ENCODE measurements around the gene NDUFB8. TPM values are rescaled to one million over a fixed set of nuclear protein-coding genes. Genes with fewer than 3 reads are reported as not detected.
A peak's percentile ranks its signal among the peaks of the same experiment; 100 is the strongest.

Gene NDUFB8
- total RNA-seq, 1 experiment from 2014 or later = 194 TPM

GRCh38 chr10:100524206-100524605 is 5.5 kb downstream of the NDUFB8 start:
- no peak overlapping the region for H3K27ac Mint-ChIP-seq (ENCODE audit: low read depth, unreplicated experiment)
- H3K9me3 Mint-ChIP-seq (ENCODE audit: unreplicated experiment) = no peaks in the 10 kb centered on the region
- H3K4me1 Mint-ChIP-seq (ENCODE audit: insufficient read depth, unreplicated experiment) = peaks cover 6% of the 10 kb centered on the region
- ChIA-PET CTCF (interaction anchor here (0.5 to 3.6 kb wide), 6 partner anchors 11 to 1871 kb away, joined by 3 to 24 read pairs (median 4); partner anchors contain the start of genes HIF1AN and NFKB2), POLR2A (interaction anchor here (0.7 kb wide), 1 partner anchor 11 kb away, joined by 3 read pairs; the partner anchor contains the start of gene HIF1AN)
- DNase-seq (ENCODE audit: unreplicated experiment) = no peak
- peaks cover 41% of the 10 kb centered on the region for H3K36me3 Mint-ChIP-seq (ENCODE audit: insufficient read depth, unreplicated experiment)
- no peaks in the 10 kb centered on the region for H3K27me3 Mint-ChIP-seq (ENCODE audit: insufficient read depth, unreplicated experiment)
- no peak overlapping the region for H3K4me3 Mint-ChIP-seq (ENCODE audit: unreplicated experiment)
- no TSS peak for BruUV-seq (replicated peaks)
- TF ChIP-seq CTCF (IDR thresholded peaks at IDR 0.05; ENCODE audit: unreplicated experiment) = no peak
- intact Hi-C loops (cut with micrococcal nuclease) = no loop called here

- no peak for TF ChIP-seq CTCF (IDR thresholded peaks at IDR 0.05; ENCODE audit: unreplicated experiment)
- ChIA-PET POLR2A (interaction anchor here (1.5 kb wide), 1 partner anchor 13 kb away, joined by 10 read pairs; the partner anchor contains the start of gene HIF1AN), CTCF (interaction anchor here (0.5 to 1.3 kb wide), 8 partner anchors 10 to 491 kb away, joined by 3 to 8 read pairs (median 3); no protein-coding TSS in a partner anchor)
- no peak for DNase-seq (ENCODE audit: unreplicated experiment)
- Mint-ChIP-seq H3K36me3 (ENCODE audit: insufficient read depth, unreplicated experiment) (peaks cover 41% of the 10 kb centered on the region), H3K4me3 (ENCODE audit: unreplicated experiment) (no peak overlapping the region), H3K27me3 (ENCODE audit: insufficient read depth, unreplicated experiment) (no peaks in the 10 kb centered on the region), H3K9me3 (ENCODE audit: unreplicated experiment) (no peaks in the 10 kb centered on the region), H3K4me1 (ENCODE audit: insufficient read depth, unreplicated experiment) (no peaks in the 10 kb centered on the region), H3K27ac (ENCODE audit: low read depth, unreplicated experiment) (no peak overlapping the region)
- no TSS peak for BruUV-seq (replicated peaks)
- intact Hi-C loops (cut with micrococcal nuclease) = no loop called here
Observed at GRCh38 chr10:100522945-100523344, 6.7 kb downstream of the NDUFB8 start.

- BruUV-seq (replicated peaks) = no TSS peak
- intact Hi-C loops (cut with micrococcal nuclease) = no loop called here
- Mint-ChIP-seq H3K27me3 (ENCODE audit: insufficient read depth, unreplicated experiment) (no peaks in the 10 kb centered on the region), H3K9me3 (ENCODE audit: unreplicated experiment) (no peaks in the 10 kb centered on the region), H3K36me3 (ENCODE audit: insufficient read depth, unreplicated experiment) (peaks cover 41% of the 10 kb centered on the region), H3K4me1 (ENCODE audit: insufficient read depth, unreplicated experiment) (no peaks in the 10 kb centered on the region), H3K4me3 (ENCODE audit: unreplicated experiment) (no peak overlapping the region), H3K27ac (ENCODE audit: low read depth, unreplicated experiment) (no peak overlapping the region)
- no peak for TF ChIP-seq CTCF (IDR thresholded peaks at IDR 0.05; ENCODE audit: unreplicated experiment)
- ChIA-PET POLR2A (interaction anchor here (0.6 to 1.5 kb wide), 2 partner anchors 14 to 162 kb away, joined by 4 to 10 read pairs; partner anchors contain the start of gene HIF1AN), CTCF (interaction anchor here (0.5 to 5.1 kb wide), 9 partner anchors 9 to 356 kb away, joined by 3 to 42 read pairs (median 3); partner anchors contain the start of gene HIF1AN)
- no peak for DNase-seq (ENCODE audit: unreplicated experiment)
Observed at GRCh38 chr10:100522107-100522801, 7.4 kb downstream of the NDUFB8 start.

- no peak for TF ChIP-seq CTCF (IDR thresholded peaks at IDR 0.05; ENCODE audit: unreplicated experiment)
- BruUV-seq (replicated peaks) = no TSS peak
- Mint-ChIP-seq H3K4me1 (ENCODE audit: insufficient read depth, unreplicated experiment) (no peaks in the 10 kb centered on the region), H3K36me3 (ENCODE audit: insufficient read depth, unreplicated experiment) (peaks cover 36% of the 10 kb centered on the region), H3K27me3 (ENCODE audit: insufficient read depth, unreplicated experiment) (no peaks in the 10 kb centered on the region), H3K4me3 (ENCODE audit: unreplicated experiment) (no peak overlapping the region), H3K9me3 (ENCODE audit: unreplicated experiment) (no peaks in the 10 kb centered on the region), H3K27ac (ENCODE audit: low read depth, unreplicated experiment) (no peak overlapping the region)
- intact Hi-C loops (cut with micrococcal nuclease) = no loop called here
- POLR2A ChIA-PET = interaction anchor here (0.7 to 1.4 kb wide), 3 partner anchors 39 to 364 kb away, joined by 3 to 4 read pairs (median 3); no protein-coding TSS in a partner anchor
- peak; percentile 41 for DNase-seq (ENCODE audit: unreplicated experiment)
- CTCF ChIA-PET = interaction anchor here (0.6 to 5.1 kb wide), 5 partner anchors 13 to 358 kb away, joined by 3 to 42 read pairs (median 4); no protein-coding TSS in a partner anchor
Observed at GRCh38 chr10:100520811-100521210, 8.9 kb downstream of the NDUFB8 start.
